HCT116 (cell line): Measurements from ENCODE around the gene ARPP21. TPM values are rescaled to one million over a fixed set of nuclear protein-coding genes. Genes with fewer than 3 reads are reported as not detected.

Experiments used
- ATAC-seq: fragments of 200-7000 bp; cut with Tn5 transposase; 2 replicates; pipeline ENCODE4 v1.9.1; 2020; ENCODE audit warnings: mild to moderate bottlenecking, moderate library complexity
- BruUV-seq: library from RNA; stranded (reverse); fragments of 400-500 nt; replicated peaks from 2 replicates; lab custom pipeline; 2021; lab: Mats Ljungman, UMichigan
- CTCF ChIA-PET: fragments of 300-600 bp; sonication (Branson Sonifier 250); formaldehyde crosslinking; loops from one replicate; lab custom pipeline; 2021; ENCODE audit warnings: antibody characterized with exemption; lab: Charles Lee
- POLR2A ChIA-PET: fragments of 300-600, 350-600 bp; sonication (Branson Sonifier 250); formaldehyde crosslinking; loops from one replicate; lab custom pipeline; 2021; ENCODE audit warnings: antibody characterized with exemption; lab: Charles Lee
- RAD21 ChIA-PET, 2 experiments: fragments of 300-600 bp; sonication (Branson Sonifier 250); formaldehyde crosslinking; loops; one replicate each; lab custom pipeline; 2023; ENCODE audit warnings: low total read pairs in 2 of 2; ENCODE audit not compliant: uncharacterized antibody in 2 of 2, unreplicated experiment in 2 of 2, low non-redundant PET in 1 of 2; lab: Charles Lee
- DNase-seq: peaks from one replicate; pipeline ENCODE4 v3.0.0-alpha.2; 2010; ENCODE audit warnings: low read depth, low spot score
- H2AFZ ChIP-seq: fragments of 200-600 bp; shearing (Covaris generic), sonication (generic); 2 replicates; pipeline ENCODE4 v1.6.1; 2017; ENCODE audit warnings: low read depth, mixed run types, mixed read lengths, antibody characterized with exemption, low read length; ENCODE audit not compliant: poor library complexity, severe bottlenecking
- H3K27ac ChIP-seq: 2 replicates; pipeline ENCODE4 v1.5.1; 2012; ENCODE audit warnings: low read depth, low read length
- H3K27me3 ChIP-seq: fragments of 200-600 bp; sonication (generic); 2 replicates; pipeline ENCODE4 v1.6.1; 2016; ENCODE audit warnings: mixed run types, low read length, mixed read lengths; ENCODE audit not compliant: insufficient read depth
- H3K36me3 ChIP-seq, 2 experiments: fragments of 200-500 bp in 1 of 2; fragments of 200-600 bp in 1 of 2; sonication (Bioruptor generic) in 1 of 2; sonication (generic) in 1 of 2; 2 replicates each; pipeline versions ENCODE4 v1.5.1 to v1.6.1; 2014 to 2016; ENCODE audit warnings: low read length in 2 of 2, inconsistent platforms in 1 of 2, mixed read lengths in 1 of 2, mixed run types in 1 of 2; ENCODE audit not compliant: insufficient read depth in 2 of 2, control insufficient read depth in 1 of 2
- H3K4me1 ChIP-seq, 2 experiments: fragments of 200-600 bp in 1 of 2; sonication (generic) in 1 of 2; 2 replicates each; pipeline versions ENCODE4 v1.5.1 to v1.6.1; 2012 to 2017; ENCODE audit warnings: low read length in 2 of 2, inconsistent platforms in 1 of 2, mild to moderate bottlenecking in 1 of 2, mixed read lengths in 1 of 2, mixed run types in 1 of 2, moderate library complexity in 1 of 2; ENCODE audit not compliant: insufficient read depth in 2 of 2, control insufficient read depth in 1 of 2
- H3K4me2 ChIP-seq: fragments of 200-600 bp; sonication (generic); 2 replicates; pipeline ENCODE4 v1.6.1; 2017; ENCODE audit warnings: mixed run types, low read length, mixed read lengths
- H3K4me3 ChIP-seq, 2 experiments: fragments of 200-600 bp in 1 of 2; sonication (generic) in 1 of 2; replicated peaks in 1 of 2; 2 replicates each; pipeline ENCODE4 v1.5.1; 2011 to 2016; ENCODE audit warnings: low read length in 2 of 2, control low read depth in 1 of 2, low read depth in 1 of 2, mild to moderate bottlenecking in 1 of 2, mixed read lengths in 1 of 2, mixed run types in 1 of 2
- H3K79me2 ChIP-seq: fragments of 200-600 bp; sonication (generic); 2 replicates; pipeline ENCODE4 v1.6.1; 2017; ENCODE audit warnings: mild to moderate bottlenecking, mixed run types, low read length, moderate library complexity, mixed read lengths; ENCODE audit not compliant: insufficient read depth
- H3K9ac ChIP-seq: fragments of 200-600 bp; sonication (generic); 2 replicates; pipeline ENCODE4 v1.6.1; 2016; ENCODE audit warnings: low read length, mixed read lengths
- H3K9me2 ChIP-seq: fragments of 200-600 bp; sonication (generic), shearing (Covaris generic); 2 replicates; pipeline ENCODE4 v1.6.1; 2017; ENCODE audit warnings: mixed run types, mild to moderate bottlenecking, moderate library complexity; ENCODE audit not compliant: insufficient read depth
- H3K9me3 ChIP-seq, 2 experiments: fragments of 200-500 bp in 1 of 2; fragments of 200-600 bp in 1 of 2; sonication (Bioruptor generic) in 1 of 2; sonication (generic) in 1 of 2; 2 replicates each; pipeline ENCODE4 v1.6.1; 2014 to 2017; ENCODE audit warnings: low read length in 2 of 2, mixed read lengths in 2 of 2, inconsistent platforms in 1 of 2, low read depth in 1 of 2, mild to moderate bottlenecking in 1 of 2, mixed run types in 1 of 2, moderate library complexity in 1 of 2; ENCODE audit not compliant: control insufficient read depth in 1 of 2, insufficient read depth in 1 of 2
- H4K20me1 ChIP-seq: fragments of 200-600 bp; sonication (generic), shearing (Covaris generic); 2 replicates; pipeline ENCODE4 v1.6.1; 2017; ENCODE audit warnings: mixed run types, mild to moderate bottlenecking, moderate library complexity; ENCODE audit not compliant: insufficient read depth
- CEBPB ChIP-seq: IDR thresholded peaks from 2 replicates; pipeline ENCODE4 v1.6.1; 2012; ENCODE audit warnings: low read depth
- JUND ChIP-seq: IDR thresholded peaks from 2 replicates; pipeline ENCODE4 v1.6.1; 2012
- POLR2AphosphoS5 ChIP-seq: IDR thresholded peaks from 2 replicates; pipeline ENCODE4 v1.6.1; 2011; ENCODE audit warnings: mild to moderate bottlenecking, low read depth, low read length, moderate library complexity
- RAD21 ChIP-seq: IDR thresholded peaks from 2 replicates; pipeline ENCODE4 v1.6.1; 2012; ENCODE audit warnings: low read depth, mild to moderate bottlenecking
- REST ChIP-seq: IDR thresholded peaks from 2 replicates; pipeline ENCODE4 v1.6.1; 2012; ENCODE audit warnings: low read depth
- SP1 ChIP-seq: IDR thresholded peaks from 2 replicates; pipeline ENCODE4 v1.6.1; 2012; ENCODE audit warnings: low read depth
- intact Hi-C: fragments of 100-400 bp; cut with micrococcal nuclease; formaldehyde crosslinking; loops from 2 replicates; pipeline ENCODE4 v1.10.0; 2022
- total RNA-seq: library from RNA; stranded (reverse); gene quantifications from one replicate; pipeline ENCODE4 v1.2.1, GENCODE V29; 2021; ENCODE audit not compliant: unreplicated experiment
- TF ChIP-seq, protein P1 (sequence below): IDR thresholded peaks from 2 replicates; pipeline ENCODE4 v1.6.1; 2012

Gene ARPP21
- total RNA-seq, 1 experiment from 2014 or later = not detected

- TF ChIP-seq RAD21 = no peak
Observed at GRCh38 chr3:35596335-35596995, 42.9 kb upstream of the ARPP21 start (continued).

GRCh38 chr3:35597490-35597889, 41.8 kb upstream of the ARPP21 start:
- ATAC-seq = no peak
- BruUV-seq = no TSS peak
- no peak overlapping the region for H3K9ac ChIP-seq
- no peaks in the 10 kb centered on the region for H3K36me3 ChIP-seq
- no peaks in the 10 kb centered on the region for H3K79me2 ChIP-seq
- H3K9me3 ChIP-seq = peaks cover 9 to 11% of the 10 kb centered on the region in 2 experiments; a peak in 2 of 4 replicates
- POLR2A ChIA-PET = no interaction called here
- H3K4me3 ChIP-seq = no peak overlapping the region
- H3K27ac ChIP-seq = no peak overlapping the region
- H3K27me3 ChIP-seq = no peaks in the 10 kb centered on the region
- no peak for TF ChIP-seq CEBPB
- TF ChIP-seq POLR2AphosphoS5 = no peak
- TF ChIP-seq JUND = no peak
- no peak for TF ChIP-seq SP1
- TF ChIP-seq, protein P1, sequence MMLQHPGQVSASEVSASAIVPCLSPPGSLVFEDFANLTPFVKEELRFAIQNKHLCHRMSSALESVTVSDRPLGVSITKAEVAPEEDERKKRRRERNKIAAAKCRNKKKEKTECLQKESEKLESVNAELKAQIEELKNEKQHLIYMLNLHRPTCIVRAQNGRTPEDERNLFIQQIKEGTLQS = no peak
- TF ChIP-seq REST = no peak
- intact Hi-C loops = no loop called here
- no peaks in the 10 kb centered on the region for H4K20me1 ChIP-seq
- RAD21 ChIA-PET = no interaction called here
- CTCF ChIA-PET = no interaction called here
- H3K4me1 ChIP-seq = no peaks in the 10 kb centered on the region
- no peaks in the 10 kb centered on the region for H3K9me2 ChIP-seq
- H3K4me2 ChIP-seq = no peak overlapping the region
- H2AFZ ChIP-seq = no peak overlapping the region
- no peak for DNase-seq
